NCI-H2196 treated with DMSO at 0.1 percent for 48 hours (cell line): ENCODE results near the gene RRP9.

ENCODE experiments used
- DNase-seq: peaks from one replicate; lab custom pipeline; 2025; ENCODE audit not compliant: unreplicated experiment; lab: John Stamatoyannopoulos, UW

Gene RRP9

GRCh38 chr3:51955893-51956770, 14.4 kb upstream of the RRP9 start:
- DNase-seq, result no peak

DNA sequence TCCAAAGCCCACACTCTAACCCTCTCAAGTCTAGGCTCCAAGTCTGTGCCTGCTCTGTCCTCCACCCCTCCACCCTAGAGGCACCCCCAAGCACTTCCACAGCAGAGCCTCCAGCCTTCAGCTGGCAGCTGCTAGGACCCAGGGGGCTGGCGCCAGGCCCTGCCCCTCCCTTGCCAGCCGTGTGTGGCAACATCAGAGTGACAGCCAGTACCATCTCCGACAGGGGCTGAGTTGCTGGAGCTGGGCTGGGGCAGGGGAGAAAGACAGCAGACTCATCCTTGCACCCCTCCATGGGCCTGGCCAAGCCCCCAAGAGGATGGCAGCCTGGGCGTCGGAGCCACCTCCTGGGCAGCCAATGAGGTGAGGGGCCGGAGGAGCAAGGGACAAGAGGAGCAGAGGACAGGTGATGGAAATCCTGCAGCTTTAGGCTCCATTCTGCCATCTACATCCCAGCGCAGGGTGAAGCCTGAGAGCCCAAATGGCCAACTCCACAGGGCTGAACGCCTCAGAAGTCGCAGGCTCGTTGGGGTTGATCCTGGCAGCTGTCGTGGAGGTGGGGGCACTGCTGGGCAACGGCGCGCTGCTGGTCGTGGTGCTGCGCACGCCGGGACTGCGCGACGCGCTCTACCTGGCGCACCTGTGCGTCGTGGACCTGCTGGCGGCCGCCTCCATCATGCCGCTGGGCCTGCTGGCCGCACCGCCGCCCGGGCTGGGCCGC, 13.6 kb upstream of the RRP9 start, which contains the start of gene GPR62:
GPR62 (plus strand) TSS at position 207 of the 718 bp plus-strand sequence; CDS start at position 479, 272 bp downstream.
- no peak for DNase-seq

GRCh38 chr3:51954713-51955112, 13.0 kb upstream of the RRP9 start:
- no peak for DNase-seq

DNA sequence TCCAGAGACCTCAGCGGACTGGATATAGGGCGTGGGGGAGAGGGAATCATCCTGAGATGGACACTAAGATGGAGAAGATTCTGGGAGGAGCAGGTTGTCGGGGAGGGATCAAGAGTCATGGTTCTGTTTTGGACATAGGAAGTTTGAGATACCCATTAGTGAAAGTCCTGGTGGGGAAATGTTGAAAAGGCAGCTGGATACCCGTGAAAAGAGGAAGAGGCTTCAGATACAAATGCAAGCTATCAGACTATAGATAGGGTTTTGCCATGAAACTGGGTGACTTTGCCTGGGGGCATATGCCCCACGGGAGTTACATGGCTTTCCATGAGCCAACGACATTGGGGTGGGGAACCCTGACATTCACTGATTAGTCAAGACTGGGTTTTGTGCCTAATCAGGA, 12.4 kb upstream of the RRP9 start:
- DNase-seq, result no peak

DNA sequence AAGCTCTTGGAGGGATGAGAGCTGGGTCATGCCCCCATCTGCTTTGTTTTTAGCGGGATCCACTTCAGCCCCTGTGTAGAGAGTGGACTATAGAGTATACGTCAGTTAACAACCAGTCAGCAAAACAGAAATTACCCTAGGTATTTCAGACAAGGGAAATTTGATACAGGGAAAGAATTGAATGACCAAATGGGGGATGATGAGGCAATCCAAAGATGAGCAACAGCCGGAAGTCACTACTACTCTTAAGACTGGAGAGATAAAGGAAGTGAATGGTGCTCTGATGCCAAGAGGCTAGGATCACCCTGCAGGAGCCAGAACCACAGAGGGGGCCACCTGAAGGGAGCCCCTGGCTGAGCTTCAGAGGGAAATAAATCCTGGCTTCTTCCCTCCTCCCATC, 11.7 kb upstream of the RRP9 start:
- no peak for DNase-seq

GRCh38 chr3:51950899-51951298, 9.2 kb upstream of the RRP9 start:
- no peak for DNase-seq

DNA sequence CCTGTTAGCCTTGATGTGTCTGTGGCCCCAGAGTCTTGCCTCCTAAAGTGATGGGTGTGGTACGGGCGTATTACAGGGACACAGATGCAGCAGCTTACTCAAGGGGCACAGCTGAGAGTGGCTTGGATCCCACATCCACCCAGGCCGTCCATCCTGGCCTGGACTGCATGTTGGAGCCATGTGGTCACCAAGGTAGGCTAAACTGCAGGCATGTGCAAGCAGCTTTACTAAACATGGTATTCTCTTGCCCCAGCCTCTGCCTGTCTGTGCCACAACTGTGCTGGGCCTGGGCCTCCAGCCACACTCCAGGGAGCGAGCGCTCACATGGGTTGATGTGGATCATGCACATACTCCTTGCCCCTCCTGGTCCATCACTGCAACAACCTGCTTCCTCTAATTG, 7.4 kb upstream of the RRP9 start:
- DNase-seq, result no peak

DNA sequence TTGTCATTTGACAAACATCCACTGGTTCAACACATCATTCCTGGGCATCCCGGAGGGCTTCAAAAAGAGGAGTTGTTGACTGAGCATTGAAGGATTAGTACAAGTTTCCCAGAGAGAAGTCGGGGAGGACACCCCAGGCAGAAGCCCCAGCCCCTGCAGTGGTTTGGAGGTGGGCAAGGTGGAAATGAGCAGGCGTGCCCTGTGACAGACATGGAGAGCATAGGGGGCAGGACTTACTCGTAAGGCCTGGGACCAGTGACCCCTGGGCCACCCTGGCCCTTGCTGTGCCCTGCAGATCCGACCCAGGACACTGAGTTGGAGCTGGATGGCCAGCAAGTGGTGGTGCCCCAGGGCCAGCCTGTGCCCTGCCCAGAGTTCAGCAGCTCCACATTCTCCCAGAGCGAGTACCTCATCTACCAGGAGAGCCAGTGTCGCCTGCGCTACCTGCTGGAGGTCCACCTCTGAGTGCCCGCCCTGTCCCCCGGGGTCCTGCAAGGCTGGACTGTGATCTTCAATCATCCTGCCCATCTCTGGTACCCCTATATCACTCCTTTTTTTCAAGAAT, 6.4 kb upstream of the RRP9 start:
- no peak for DNase-seq

DNA sequence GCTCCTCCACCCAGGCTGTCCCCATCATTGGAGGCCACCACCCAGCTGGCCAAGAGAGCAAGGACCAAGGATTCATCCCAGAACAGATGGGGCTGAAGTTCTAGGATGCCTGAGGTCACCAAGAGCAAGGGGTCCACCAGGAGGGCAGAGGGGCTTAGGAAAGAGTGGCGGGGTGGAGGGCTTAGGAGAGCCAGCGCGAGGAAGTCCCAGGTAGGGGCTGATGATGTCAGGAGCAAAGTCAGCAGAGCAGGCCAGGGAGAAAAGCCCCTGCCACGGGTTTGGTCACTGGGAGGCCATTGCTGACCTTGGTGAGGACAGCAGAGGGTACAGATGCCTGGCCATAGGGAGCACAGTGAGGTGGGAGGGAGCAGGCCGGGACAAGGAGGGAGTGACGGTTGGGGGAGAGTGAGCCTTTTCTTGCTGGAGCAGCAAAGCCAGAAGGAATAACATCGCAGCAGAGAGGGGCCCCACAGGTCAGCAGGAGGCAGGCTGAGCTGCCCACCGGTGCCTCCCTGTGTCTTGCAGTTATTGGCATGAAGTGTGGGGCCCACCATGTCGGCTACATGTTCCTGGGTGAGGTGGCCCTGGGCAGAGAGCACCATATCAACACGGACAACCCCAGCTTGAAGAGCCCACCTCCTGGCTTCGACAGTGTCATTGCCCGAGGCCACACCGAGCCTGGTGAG, 5.7 kb upstream of the RRP9 start:
- DNase-seq, result no peak

DNA sequence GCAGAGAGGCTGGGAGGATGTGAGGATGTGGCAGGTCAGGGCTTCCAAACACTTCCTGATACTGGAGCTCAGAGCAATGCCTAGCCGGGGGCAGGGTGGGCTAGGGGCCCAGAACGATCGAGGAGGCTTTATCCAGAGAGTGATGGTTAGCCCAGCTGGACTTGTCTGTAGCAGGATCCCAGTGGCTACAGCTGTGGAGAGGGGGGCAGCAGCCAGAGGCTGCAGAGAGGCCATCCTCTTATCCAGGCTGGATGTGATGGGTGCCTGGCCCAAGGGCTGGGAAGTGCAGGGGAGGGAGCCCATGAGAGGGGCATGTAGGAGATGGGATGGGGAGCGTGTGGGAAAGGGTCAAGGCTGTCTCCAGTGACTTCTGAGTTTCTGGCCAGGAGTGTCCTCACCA, 5.1 kb upstream of the RRP9 start:
- no peak for DNase-seq

DNA sequence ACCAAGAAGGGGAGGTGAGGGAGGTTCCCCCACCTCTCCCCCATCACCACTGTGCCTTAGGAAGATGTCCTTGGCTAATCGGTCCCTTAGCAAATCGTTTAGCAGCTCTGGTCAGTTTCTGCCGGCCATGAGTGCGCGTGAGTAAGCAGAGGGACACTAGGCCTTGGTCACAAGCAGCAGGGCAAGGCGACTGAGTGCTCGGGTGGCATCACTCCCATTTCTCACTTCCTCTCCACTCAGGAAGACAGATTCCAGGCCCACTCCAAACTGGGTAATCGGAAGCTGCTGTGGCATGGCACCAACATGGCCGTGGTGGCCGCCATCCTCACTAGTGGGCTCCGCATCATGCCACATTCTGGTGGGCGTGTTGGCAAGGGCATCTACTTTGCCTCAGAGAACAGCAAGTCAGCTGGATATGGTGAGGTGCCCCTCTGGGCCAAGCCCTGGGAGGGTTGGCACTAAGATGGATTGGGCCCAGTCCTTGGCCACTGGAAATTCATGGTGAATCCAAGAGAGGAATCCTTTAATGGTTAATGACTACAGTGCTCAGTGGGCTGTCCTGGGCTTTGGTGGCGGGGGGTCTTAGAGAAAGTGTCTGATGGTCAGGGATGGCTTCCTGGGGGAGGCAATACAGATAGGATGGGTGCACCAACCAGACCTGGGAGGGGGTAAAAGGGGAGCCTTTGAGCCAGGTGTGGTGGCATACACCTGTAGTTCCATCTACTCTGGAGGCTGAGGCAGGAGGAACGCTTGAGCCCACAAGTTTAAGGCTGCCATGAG, 4.4 kb upstream of the RRP9 start:
- no peak for DNase-seq

GRCh38 chr3:51945031-51945840, 3.5 kb upstream of the RRP9 start:
- DNase-seq, result no peak

GRCh38 chr3:51944451-51945021, 2.8 kb upstream of the RRP9 start:
- no peak for DNase-seq

DNA sequence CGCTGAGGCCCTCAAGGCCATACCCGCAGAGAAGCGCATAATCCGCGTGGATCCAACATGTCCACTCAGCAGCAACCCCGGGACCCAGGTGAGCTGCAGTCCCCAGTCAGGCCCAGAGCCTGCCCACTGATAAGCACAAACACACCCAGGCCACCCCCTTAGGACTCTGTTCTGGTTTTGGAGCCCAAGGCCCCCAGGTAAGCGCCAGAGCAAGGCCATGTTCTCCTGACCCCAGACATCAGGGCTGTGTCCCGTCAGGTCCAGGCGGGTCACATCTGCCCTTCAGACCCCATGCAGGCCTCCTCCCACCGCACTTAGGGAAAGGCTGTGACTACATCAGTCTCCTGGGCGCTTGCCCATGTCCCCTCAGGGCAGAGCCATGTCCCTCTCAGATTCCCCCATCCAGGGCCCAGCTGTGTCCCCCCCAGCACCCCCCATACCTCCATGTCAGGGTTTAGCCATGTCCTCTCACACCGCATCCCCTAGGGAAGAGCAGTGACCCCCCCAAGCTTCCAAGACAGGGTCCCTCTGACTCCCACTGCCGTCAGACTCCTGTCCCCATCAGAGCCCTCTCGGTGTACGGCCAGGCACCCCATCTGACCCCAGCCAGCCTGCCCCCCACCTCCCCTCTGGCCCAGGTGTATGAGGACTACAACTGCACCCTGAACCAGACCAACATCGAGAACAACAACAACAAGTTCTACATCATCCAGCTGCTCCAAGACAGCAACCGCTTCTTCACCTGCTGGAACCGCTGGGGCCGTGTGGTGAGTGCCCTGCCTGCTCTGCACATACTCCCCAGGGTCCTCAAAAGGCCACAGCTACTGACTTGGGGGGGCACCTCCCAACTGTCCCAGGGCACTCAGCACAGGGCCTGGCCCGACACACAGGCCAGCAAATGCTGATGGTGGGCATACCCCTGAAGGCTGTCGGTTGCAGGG, 2.0 kb upstream of the RRP9 start:
- no peak for DNase-seq

- no peak for DNase-seq
Measured at GRCh38 chr3:51942603-51943450, 1.1 kb upstream of the RRP9 start.

GRCh38 chr3:51941463-51941797, 274 bp downstream of the RRP9 start:
- DNase-seq, result no peak

GRCh38 chr3:51940648-51941462, 849 bp downstream of the RRP9 start:
- DNase-seq, result no peak
